Gastrocnemius medialis (tissue), 4 donors: ENCODE results near the gene XRCC3.

Experiments
- POLR2A ChIP-seq, 2 donors: fragments of 450-650 bp; IDR thresholded peaks; one replicate each; pipeline ENCODE4 v1.6.1; 2017; ENCODE audit warnings: antibody characterized with exemption in 2 of 2, mild to moderate bottlenecking in 2 of 2, moderate library complexity in 2 of 2
- TF ChIP-seq, protein P1 (sequence below), 5 experiments: fragments of 450-650 bp in 3 of 5; fragments of 200-600 bp in 2 of 5; sonication (generic) in 2 of 5; IDR thresholded peaks in 4 of 5; conservative IDR thresholded peaks in 1 of 5; 1 replicate in 4 of 5; 2 replicates in 1 of 5; pipeline ENCODE4 v1.5.1; 2016 to 2019; ENCODE audit warnings: antibody characterized with exemption in 5 of 5, mild to moderate bottlenecking in 3 of 5, moderate library complexity in 3 of 5

DNA sequence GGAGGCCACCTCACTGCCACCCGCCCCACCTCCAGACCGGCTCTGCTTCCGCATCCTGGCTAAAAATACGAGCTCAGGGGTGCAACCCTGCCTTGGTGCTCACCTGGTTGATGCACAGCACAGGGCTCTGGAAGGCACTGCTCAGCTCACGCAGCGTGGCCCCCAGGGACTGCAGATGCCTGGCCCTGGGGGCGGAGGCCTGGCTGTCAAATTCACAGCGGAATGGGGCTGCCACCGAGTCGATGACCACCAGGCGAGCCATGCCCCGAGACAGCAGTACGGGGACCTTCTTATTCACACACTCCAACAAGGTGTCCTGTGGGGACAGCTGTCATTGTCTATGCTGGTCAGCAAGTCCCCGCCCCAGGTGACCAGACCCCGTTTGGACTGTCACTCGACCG, 16.0 kb downstream of the XRCC3 start:
- TF ChIP-seq, protein P1, sequence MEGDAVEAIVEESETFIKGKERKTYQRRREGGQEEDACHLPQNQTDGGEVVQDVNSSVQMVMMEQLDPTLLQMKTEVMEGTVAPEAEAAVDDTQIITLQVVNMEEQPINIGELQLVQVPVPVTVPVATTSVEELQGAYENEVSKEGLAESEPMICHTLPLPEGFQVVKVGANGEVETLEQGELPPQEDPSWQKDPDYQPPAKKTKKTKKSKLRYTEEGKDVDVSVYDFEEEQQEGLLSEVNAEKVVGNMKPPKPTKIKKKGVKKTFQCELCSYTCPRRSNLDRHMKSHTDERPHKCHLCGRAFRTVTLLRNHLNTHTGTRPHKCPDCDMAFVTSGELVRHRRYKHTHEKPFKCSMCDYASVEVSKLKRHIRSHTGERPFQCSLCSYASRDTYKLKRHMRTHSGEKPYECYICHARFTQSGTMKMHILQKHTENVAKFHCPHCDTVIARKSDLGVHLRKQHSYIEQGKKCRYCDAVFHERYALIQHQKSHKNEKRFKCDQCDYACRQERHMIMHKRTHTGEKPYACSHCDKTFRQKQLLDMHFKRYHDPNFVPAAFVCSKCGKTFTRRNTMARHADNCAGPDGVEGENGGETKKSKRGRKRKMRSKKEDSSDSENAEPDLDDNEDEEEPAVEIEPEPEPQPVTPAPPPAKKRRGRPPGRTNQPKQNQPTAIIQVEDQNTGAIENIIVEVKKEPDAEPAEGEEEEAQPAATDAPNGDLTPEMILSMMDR (IDR thresholded peaks at IDR 0.05 in 4 of 5, conservative IDR thresholded peaks at IDR 0.05 in 1 of 5): no peak
- TF ChIP-seq POLR2A (IDR thresholded peaks at IDR 0.05): no peak
